Mononuclear cell (primary cell): ENCODE data around the gene ERVV-1. TPM values are rescaled to one million over a fixed set of nuclear protein-coding genes. Genes with fewer than 3 reads are reported as not detected.
A peak's percentile ranks its signal among the peaks of the same experiment; 100 is the strongest.
"Not testable (repeated sequence)": the region's sequence is repeated elsewhere in the genome, so short reads cannot be mapped to it uniquely, and the experiment has no call there.

ENCODE experiments used
- H3K27me3 ChIP-seq: 2 replicates; pipeline ENCODE4 v1.6.0; 2011; ENCODE audit warnings: low read length, control low read depth; ENCODE audit not compliant: insufficient read depth
- H3K4me1 ChIP-seq: 2 replicates; pipeline ENCODE4 v1.5.1; 2011; ENCODE audit warnings: mild to moderate bottlenecking, low read length, control low read depth; ENCODE audit not compliant: insufficient read depth
- H3K4me3 ChIP-seq: 2 replicates; pipeline ENCODE4 v1.5.1; 2011; ENCODE audit warnings: mild to moderate bottlenecking, low read length, moderate library complexity
- H3K9me3 ChIP-seq: 2 replicates; pipeline ENCODE4 v1.5.1; 2011; ENCODE audit warnings: low read depth, mild to moderate bottlenecking, control low read depth, low read length
- total RNA-seq: library from RNA; depleted of rRNA; stranded (reverse); fragments of >200 nt; gene quantifications from one replicate; pipeline ENCODE4 v1.2.3, GENCODE V29; 2012

Gene ERVV-1
- total RNA-seq: under 0.01 TPM

DNA sequence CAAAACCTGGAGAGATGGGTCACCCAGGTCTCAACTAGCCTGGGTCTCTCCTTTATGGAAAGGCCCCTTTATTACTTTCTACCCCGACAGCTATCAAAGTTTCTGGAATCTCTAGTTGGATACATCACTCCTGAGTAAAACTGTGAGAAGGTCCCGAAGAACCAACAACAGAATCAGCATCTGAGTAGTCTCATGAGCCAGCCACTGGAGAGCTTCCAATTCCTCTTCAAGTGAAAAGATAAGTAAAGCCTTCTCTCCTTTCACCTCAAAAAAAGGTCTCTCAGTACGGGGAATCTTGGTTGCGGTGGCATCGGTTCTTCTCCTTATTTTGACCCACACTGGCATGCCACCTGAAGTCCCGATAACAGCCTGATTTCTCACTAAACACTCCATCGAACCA lies at the start of gene ERVV-1:
TSS of gene ERVV-1 (plus strand) at position 301 of the 400 bp plus-strand sequence. CDS start 170 bp downstream, outside the sequence.
- H3K9me3 ChIP-seq: no peaks in the 10 kb centered on the region
- no peaks in the 10 kb centered on the region for H3K4me1 ChIP-seq
- no peak within 1 kb of the TSS for H3K4me3 ChIP-seq
- H3K27me3 ChIP-seq: no peaks in the 10 kb centered on the region

DNA sequence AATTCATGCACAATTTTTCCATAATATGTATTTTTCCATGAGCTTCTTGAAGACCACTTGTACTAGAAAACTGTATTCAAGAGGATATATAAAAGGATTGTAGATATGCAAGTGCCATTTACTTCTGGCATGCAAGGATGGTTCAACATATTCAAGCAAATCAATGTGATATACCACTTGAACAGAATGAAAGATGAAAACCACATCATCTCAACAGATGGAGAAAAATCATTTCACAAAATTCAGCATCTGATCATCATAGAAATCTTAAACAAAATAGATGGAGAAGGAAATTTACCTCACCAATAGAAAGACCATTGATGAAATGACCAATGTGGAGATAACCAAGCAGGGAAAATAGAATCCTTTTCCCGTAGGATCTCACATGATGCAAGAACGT lies 45.9 kb upstream of the ERVV-1 start:
- no peak overlapping the region for H3K4me3 ChIP-seq
- H3K4me1 ChIP-seq: peaks cover 8% of the 10 kb centered on the region
- no peaks in the 10 kb centered on the region for H3K27me3 ChIP-seq
- peaks cover 30% of the 10 kb centered on the region for H3K9me3 ChIP-seq

DNA sequence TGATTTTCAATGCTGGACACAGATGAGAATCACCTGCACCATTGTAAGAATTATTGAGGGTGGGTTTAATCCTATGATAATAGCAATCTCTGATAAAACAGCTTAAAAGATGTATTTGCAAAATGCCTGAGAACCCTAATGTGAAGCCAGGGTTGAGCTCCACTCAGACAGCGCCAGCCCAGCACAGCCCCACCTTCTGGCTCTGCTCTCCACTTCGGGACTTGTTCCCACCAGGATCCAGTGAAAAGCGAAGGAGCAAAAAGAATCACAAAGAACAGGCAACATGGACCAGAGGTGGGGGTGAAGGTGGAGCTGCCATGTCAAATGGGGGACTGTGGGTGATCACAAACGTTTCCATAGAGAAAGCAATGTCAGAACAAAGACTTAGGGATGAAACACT lies 32.4 kb upstream of the ERVV-1 start:
- no peaks in the 10 kb centered on the region for H3K4me1 ChIP-seq
- H3K4me3 ChIP-seq: no peak overlapping the region
- no peaks in the 10 kb centered on the region for H3K27me3 ChIP-seq
- peaks cover 15% of the 10 kb centered on the region for H3K9me3 ChIP-seq

DNA sequence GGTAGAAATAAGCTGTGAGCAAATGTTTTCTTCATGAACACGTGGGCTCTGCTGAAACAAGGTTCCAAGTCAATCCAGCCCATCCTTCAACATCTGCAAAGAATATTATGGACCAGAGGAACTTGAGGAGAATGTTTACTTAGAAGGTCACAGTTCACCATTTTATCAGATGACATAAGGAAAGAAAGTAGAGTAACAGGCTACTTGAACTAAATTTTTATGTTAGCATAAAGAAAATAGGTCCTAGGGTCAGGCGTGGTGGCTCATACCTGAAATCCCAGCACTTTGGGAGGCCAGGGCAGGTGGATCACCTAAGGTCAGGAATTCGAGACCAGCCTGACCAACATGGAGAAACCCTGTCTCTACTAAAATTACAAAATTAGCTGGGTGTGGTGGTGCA lies 30.6 kb upstream of the ERVV-1 start:
- H3K9me3 ChIP-seq: peaks cover 15% of the 10 kb centered on the region
- not testable (repeated sequence) for H3K4me1 ChIP-seq, H3K4me3 ChIP-seq, H3K27me3 ChIP-seq

- Histone ChIP-seq H3K27me3 (no peaks in the 10 kb centered on the region), H3K4me1 (no peaks in the 10 kb centered on the region), H3K4me3 (no peak overlapping the region), H3K9me3 (peaks cover 15% of the 10 kb centered on the region)
Measured at GRCh38 chr19:52987221-52987620, 26.5 kb upstream of the ERVV-1 start.

DNA sequence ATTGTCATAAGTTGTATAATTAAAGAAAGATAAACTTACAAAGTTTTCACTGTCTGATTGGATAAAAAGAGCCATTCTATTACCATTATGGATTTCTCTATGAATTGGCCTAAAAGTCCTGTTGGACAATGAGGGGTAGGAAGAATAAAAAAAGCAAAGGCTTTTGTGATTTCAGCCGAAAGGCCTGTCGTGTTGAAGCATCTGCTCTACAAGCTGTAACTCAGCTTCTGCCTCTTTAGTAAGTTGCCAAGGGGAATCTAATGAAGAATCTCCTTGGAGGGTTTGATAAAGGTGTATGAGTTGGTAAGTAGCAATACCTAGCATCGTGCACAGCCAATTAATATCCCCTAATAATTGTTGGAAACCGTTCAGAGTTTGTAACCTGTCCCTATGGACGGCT lies 25.2 kb upstream of the ERVV-1 start:
- peaks cover 15% of the 10 kb centered on the region for H3K9me3 ChIP-seq

GRCh38 chr19:52990759-52991418 lies 22.8 kb upstream of the ERVV-1 start:
- H3K4me3 ChIP-seq: no peak overlapping the region
- peaks cover 19% of the 10 kb centered on the region for H3K4me1 ChIP-seq
- H3K27me3 ChIP-seq: peaks cover 5% of the 10 kb centered on the region
- no peaks in the 10 kb centered on the region for H3K9me3 ChIP-seq

More for the DNA sequence above, 25.2 kb upstream of the ERVV-1 start:
- Histone ChIP-seq H3K27me3 (peaks cover 5% of the 10 kb centered on the region), H3K4me3 (no peak overlapping the region), H3K4me1 (peaks cover 10% of the 10 kb centered on the region)

DNA sequence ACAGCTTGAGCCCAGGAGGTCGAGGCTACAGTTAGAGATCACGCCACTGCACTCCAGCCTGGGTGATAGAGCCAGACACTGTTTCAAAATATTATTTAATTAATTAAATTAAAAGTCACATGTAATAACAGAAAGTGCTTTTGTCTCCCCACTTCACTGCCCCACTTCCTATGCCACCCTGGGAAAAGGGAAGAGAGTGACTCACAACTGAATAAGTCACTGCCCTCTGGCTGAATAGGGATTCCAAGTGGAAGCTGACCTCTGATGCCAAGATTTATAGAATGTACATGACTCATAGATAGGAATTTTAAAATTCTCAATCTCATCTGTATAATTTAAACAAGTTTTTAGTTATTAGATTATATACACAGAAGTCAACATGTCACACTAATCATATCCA lies 22.2 kb upstream of the ERVV-1 start:
- Histone ChIP-seq H3K9me3 (no peaks in the 10 kb centered on the region), H3K4me3 (no peak overlapping the region), H3K4me1 (peaks cover 19% of the 10 kb centered on the region), H3K27me3 (peaks cover 5% of the 10 kb centered on the region)

GRCh38 chr19:52992109-52993004 lies 21.4 kb upstream of the ERVV-1 start:
- Histone ChIP-seq H3K4me3 (peak overlapping the region; percentile 36), H3K4me1 (peaks cover 19% of the 10 kb centered on the region), H3K27me3 (peaks cover 5% of the 10 kb centered on the region), H3K9me3 (no peaks in the 10 kb centered on the region)

DNA sequence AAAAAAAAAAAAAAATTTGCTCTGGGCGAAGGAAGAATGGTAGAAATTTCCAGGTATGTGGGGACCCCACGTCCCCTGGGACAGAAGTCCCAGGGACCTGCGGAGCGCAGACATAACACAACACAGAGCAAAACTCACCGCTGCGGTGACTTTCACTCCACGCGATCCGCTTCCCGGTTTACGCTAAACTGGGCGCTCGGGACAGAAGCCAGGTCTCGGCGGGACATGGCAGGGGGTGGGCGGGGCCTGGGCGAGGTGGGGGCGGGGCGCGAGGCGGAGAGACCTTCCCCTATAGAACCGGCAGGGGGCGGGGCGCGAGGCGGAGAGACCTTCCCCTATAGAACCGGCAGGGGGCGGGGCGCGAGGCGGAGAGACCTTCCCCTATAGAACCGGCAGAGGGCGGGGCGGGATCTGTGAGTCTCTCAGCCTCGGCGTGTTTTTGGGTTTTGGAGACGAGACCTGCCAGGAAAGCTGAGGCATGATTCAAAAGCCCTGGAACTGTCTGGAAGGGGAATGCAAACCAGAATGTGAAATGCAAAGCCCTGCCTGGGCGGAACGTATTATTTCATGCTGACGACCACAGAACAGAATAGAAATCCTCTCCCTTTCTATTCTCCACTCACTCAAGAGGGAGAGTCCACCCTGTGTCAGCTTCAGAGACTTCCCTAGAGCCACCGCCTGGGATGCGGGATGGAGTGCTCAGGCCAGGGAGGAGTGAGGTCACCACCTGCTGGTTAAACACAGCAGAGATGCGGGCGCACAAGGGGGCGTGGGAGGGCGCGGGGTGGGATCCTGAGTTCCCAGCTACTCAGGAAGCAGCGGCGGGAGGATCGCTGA lies 20.2 kb upstream of the ERVV-1 start:
- Histone ChIP-seq H3K4me1 (peaks cover 19% of the 10 kb centered on the region), H3K4me3 (peak overlapping the region; percentile 36), H3K27me3 (peaks cover 5% of the 10 kb centered on the region), H3K9me3 (no peaks in the 10 kb centered on the region)

- Histone ChIP-seq H3K4me1 (peaks cover 19% of the 10 kb centered on the region), H3K9me3 (no peaks in the 10 kb centered on the region), H3K27me3 (peaks cover 5% of the 10 kb centered on the region), H3K4me3 (no peak overlapping the region)
Measured at GRCh38 chr19:52995711-52996110, 18.0 kb upstream of the ERVV-1 start.

DNA sequence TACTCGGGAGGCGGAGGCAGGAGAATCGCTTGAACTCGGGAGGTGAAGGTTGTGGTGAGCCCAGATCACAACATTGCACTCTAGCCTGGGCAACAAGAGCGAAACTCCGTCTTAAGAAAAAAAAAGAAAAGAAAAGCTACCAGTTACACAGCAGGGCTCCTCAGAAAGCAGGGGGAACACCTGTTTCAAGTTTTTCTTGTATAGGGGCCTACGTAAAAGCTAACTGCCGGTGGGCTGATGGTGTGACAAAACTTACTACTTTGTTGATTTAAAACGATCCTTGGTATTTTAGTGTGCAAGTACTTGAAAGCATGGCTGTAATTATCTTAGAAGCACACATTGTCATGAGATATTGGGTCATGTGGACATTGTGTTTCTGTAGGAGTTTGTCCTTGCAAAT lies 15.7 kb upstream of the ERVV-1 start:
- H3K4me1 ChIP-seq: peaks cover 12% of the 10 kb centered on the region
- H3K4me3 ChIP-seq: no peak overlapping the region
- H3K9me3 ChIP-seq: no peaks in the 10 kb centered on the region
- H3K27me3 ChIP-seq: no peaks in the 10 kb centered on the region

- no peaks in the 10 kb centered on the region for H3K4me1 ChIP-seq
- H3K9me3 ChIP-seq: no peaks in the 10 kb centered on the region
- H3K4me3 ChIP-seq: no peak overlapping the region
- H3K27me3 ChIP-seq: no peaks in the 10 kb centered on the region
Measured at GRCh38 chr19:53002479-53002878, 11.2 kb upstream of the ERVV-1 start.

DNA sequence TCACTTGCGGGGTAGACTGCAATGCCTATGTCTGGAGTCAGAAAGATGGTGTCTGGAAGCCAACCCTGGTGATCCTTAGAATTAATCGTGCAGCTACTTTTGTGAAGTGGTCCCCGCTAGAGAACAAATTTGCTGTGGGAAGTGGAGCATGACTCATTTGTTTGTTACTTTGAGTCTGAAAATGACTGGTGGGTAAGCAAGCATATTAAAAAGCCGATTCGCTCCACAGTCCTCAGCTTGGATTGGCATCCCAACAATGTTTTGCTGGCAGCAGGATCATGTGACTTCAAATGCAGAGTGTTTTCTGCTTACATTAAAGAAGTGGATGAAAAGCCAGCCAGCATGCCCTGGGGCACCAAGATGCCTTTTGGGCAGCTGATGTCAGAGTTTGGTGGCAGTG lies 9.5 kb upstream of the ERVV-1 start:
- H3K4me3 ChIP-seq: no peak overlapping the region

GRCh38 chr19:53007200-53007599 lies 6.5 kb upstream of the ERVV-1 start:
- no peaks in the 10 kb centered on the region for H3K4me1 ChIP-seq
- no peaks in the 10 kb centered on the region for H3K27me3 ChIP-seq
- no peaks in the 10 kb centered on the region for H3K9me3 ChIP-seq

More for the DNA sequence above, 9.5 kb upstream of the ERVV-1 start:
- no peaks in the 10 kb centered on the region for H3K4me1 ChIP-seq
- H3K27me3 ChIP-seq: no peaks in the 10 kb centered on the region
- no peaks in the 10 kb centered on the region for H3K9me3 ChIP-seq

More at GRCh38 chr19:53007200-53007599, 6.5 kb upstream of the ERVV-1 start:
- H3K4me3 ChIP-seq: no peak overlapping the region
